HEK293 (cell line): ENCODE measurements around the gene FGD5.

Experiments
- BCL11A ChIP-seq: fragments of 450-650 bp; formaldehyde crosslinking; IDR thresholded peaks from 2 replicates; pipeline ENCODE4 v1.5.1; 2016; ENCODE audit warnings: low read depth, missing biosample characterization, missing genetic modification characterization
- EGR2 ChIP-seq: fragments of 450-650 bp; formaldehyde crosslinking; IDR thresholded peaks from 2 replicates; pipeline ENCODE4 v1.5.1; 2016; ENCODE audit warnings: low read depth, missing biosample characterization, missing genetic modification characterization
- SP2 ChIP-seq: fragments of 450-650 bp; formaldehyde crosslinking; IDR thresholded peaks from 2 replicates; pipeline ENCODE4 v1.5.1; 2016; ENCODE audit warnings: missing biosample characterization, missing genetic modification characterization
- ZBTB21 ChIP-seq: fragments of 450-650 bp; formaldehyde crosslinking; IDR thresholded peaks from 2 replicates; pipeline ENCODE4 v1.5.1; 2017; ENCODE audit warnings: missing biosample characterization, missing genetic modification characterization
- ZBTB7A ChIP-seq: fragments of 450-650 bp; formaldehyde crosslinking; IDR thresholded peaks from 2 replicates; pipeline ENCODE4 v1.5.1; 2016; ENCODE audit warnings: low read depth, missing biosample characterization, missing genetic modification characterization
- ZFP3 ChIP-seq: fragments of 450-650 bp; formaldehyde crosslinking; IDR thresholded peaks from 2 replicates; pipeline ENCODE4 v1.5.1; 2016; ENCODE audit warnings: low read depth, missing biosample characterization, missing genetic modification characterization
- ZNF133 ChIP-seq: fragments of 450-650 bp; formaldehyde crosslinking; IDR thresholded peaks from 2 replicates; pipeline ENCODE4 v1.5.1; 2016; ENCODE audit warnings: missing biosample characterization, missing genetic modification characterization
- ZNF175 ChIP-seq: fragments of 450-650 bp; formaldehyde crosslinking; IDR thresholded peaks from 2 replicates; pipeline ENCODE4 v1.5.1; 2016; ENCODE audit warnings: missing biosample characterization, missing genetic modification characterization
- TF ChIP-seq, protein P1 (sequence below): fragments of 450-650 bp; formaldehyde crosslinking; IDR thresholded peaks from 2 replicates; pipeline ENCODE4 v1.5.1; 2016; ENCODE audit warnings: missing biosample characterization, missing genetic modification characterization
- TF ChIP-seq, protein P2 (sequence below): fragments of 450-650 bp; formaldehyde crosslinking; IDR thresholded peaks from 2 replicates; pipeline ENCODE4 v1.5.1; 2017; ENCODE audit warnings: missing biosample characterization, missing genetic modification characterization

DNA sequence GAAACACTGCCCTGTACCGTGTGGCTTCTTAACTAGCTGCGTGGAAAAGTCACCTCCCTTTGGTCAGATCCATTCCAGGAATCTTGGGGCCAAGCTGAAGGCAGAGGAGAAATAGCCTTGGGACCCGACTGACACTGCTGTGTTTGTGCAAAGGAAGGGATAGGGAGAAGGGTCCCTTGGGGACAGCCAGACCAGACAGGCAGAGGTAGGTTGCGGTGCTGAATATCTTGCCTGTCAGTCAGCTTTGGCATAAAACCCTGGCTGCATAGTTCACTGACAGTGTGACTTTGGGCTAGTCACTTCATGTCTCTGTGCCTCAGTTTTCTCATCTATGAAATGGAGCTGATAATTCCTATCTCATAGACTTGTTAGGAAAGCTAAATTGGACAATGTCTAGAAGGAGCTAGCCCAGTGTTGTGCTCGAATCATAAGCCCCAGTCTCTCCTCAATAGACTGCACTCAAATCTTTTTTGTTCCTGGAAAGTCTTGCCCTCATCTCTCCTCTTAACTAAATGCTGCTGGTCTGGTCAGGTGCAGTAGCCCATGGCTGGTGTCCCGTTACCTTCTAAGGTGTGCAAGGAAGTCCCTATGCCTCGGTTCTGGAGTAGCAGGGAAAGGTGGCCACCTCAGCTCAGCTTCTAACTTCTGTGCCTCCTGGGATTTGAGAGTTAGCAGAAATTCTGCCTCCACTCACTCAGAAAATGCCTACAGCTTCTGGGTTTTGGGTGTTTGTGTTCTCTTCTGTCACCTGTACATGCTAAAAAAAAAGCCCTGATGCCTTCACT is 25.8 kb downstream of the FGD5 start:
- TF ChIP-seq EGR2 (tag by site-specific recombination): no peak
- TF ChIP-seq, protein P1, sequence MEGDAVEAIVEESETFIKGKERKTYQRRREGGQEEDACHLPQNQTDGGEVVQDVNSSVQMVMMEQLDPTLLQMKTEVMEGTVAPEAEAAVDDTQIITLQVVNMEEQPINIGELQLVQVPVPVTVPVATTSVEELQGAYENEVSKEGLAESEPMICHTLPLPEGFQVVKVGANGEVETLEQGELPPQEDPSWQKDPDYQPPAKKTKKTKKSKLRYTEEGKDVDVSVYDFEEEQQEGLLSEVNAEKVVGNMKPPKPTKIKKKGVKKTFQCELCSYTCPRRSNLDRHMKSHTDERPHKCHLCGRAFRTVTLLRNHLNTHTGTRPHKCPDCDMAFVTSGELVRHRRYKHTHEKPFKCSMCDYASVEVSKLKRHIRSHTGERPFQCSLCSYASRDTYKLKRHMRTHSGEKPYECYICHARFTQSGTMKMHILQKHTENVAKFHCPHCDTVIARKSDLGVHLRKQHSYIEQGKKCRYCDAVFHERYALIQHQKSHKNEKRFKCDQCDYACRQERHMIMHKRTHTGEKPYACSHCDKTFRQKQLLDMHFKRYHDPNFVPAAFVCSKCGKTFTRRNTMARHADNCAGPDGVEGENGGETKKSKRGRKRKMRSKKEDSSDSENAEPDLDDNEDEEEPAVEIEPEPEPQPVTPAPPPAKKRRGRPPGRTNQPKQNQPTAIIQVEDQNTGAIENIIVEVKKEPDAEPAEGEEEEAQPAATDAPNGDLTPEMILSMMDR: no peak
- TF ChIP-seq, protein P2, sequence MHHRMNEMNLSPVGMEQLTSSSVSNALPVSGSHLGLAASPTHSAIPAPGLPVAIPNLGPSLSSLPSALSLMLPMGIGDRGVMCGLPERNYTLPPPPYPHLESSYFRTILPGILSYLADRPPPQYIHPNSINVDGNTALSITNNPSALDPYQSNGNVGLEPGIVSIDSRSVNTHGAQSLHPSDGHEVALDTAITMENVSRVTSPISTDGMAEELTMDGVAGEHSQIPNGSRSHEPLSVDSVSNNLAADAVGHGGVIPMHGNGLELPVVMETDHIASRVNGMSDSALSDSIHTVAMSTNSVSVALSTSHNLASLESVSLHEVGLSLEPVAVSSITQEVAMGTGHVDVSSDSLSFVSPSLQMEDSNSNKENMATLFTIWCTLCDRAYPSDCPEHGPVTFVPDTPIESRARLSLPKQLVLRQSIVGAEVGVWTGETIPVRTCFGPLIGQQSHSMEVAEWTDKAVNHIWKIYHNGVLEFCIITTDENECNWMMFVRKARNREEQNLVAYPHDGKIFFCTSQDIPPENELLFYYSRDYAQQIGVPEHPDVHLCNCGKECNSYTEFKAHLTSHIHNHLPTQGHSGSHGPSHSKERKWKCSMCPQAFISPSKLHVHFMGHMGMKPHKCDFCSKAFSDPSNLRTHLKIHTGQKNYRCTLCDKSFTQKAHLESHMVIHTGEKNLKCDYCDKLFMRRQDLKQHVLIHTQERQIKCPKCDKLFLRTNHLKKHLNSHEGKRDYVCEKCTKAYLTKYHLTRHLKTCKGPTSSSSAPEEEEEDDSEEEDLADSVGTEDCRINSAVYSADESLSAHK (tag by site-specific recombination): no peak
- TF ChIP-seq ZBTB21 (tag by site-specific recombination): no peak
- TF ChIP-seq ZNF175: no peak
- no peak for TF ChIP-seq SP2 (tag by site-specific recombination)
- no peak for TF ChIP-seq ZBTB7A
- TF ChIP-seq ZFP3 (tag by site-specific recombination): no peak
- TF ChIP-seq BCL11A (tag by site-specific recombination): no peak
- TF ChIP-seq ZNF133: no peak
